ENCODE data around the gene ACVR1B. TPM values are rescaled to one million over a fixed set of nuclear protein-coding genes. Genes with fewer than 3 reads are reported as not detected.

ACVR1B gene
- total RNA-seq, 1 experiment from 2014 or later = 16.1 TPM

DNA sequence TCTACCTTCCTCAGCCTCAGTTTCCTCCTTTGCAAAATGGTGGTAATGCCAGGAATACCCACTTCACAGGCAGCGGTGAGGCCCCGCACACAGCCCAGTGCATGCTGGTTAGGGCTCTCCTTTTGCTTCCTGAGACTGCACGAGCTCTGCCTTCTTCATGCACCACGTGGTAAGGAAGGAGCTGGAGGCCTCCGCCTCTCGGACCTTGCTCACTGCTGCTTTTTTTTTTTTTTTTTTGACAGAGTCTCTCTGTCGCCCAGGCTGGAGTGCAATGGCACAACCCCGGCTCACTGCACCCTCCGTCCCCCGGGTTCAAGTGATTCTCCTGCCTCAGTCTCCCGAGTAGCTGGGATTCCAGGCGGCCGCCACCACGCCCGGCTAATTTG is 73.3 kb downstream of the ACVR1B start:
- BruUV-seq (replicated peaks) = no TSS peak
- no peaks in the 10 kb centered on the region for H3K36me3 Mint-ChIP-seq (ENCODE audit: insufficient read depth, unreplicated experiment)
- peaks cover 11% of the 10 kb centered on the region for H3K4me1 Mint-ChIP-seq (ENCODE audit: insufficient read depth, unreplicated experiment)
- TF ChIP-seq CTCF (IDR thresholded peaks at IDR 0.05; ENCODE audit: unreplicated experiment) = no peak
- CTCF ChIA-PET = interaction anchor here (0.5 to 17.1 kb wide), 36 partner anchors 8 to 1520 kb away, joined by 3 to 560 read pairs (median 6); partner anchors contain the start of genes ANKRD33, ATG101, NR4A1 and SMIM41
- H3K4me3 Mint-ChIP-seq (ENCODE audit: unreplicated experiment) = no peak overlapping the region
- DNase-seq (ENCODE audit: unreplicated experiment) = no peak
- H3K27ac Mint-ChIP-seq (ENCODE audit: low read depth, unreplicated experiment) = no peak overlapping the region
- POLR2A ChIA-PET = interaction anchor here (0.7 to 2.2 kb wide), 8 partner anchors 12 to 123 kb away, joined by 3 to 33 read pairs (median 4); partner anchors contain the start of gene ATG101
- no peaks in the 10 kb centered on the region for H3K9me3 Mint-ChIP-seq (ENCODE audit: unreplicated experiment)
- intact Hi-C loops (cut with micrococcal nuclease) = loop anchor here (1.0 to 2.0 kb wide), 6 partner anchors 32 to 130 kb away; partner anchors contain the start of gene ATG101
- H3K27me3 Mint-ChIP-seq (ENCODE audit: insufficient read depth, unreplicated experiment) = peaks cover 10% of the 10 kb centered on the region

DNA sequence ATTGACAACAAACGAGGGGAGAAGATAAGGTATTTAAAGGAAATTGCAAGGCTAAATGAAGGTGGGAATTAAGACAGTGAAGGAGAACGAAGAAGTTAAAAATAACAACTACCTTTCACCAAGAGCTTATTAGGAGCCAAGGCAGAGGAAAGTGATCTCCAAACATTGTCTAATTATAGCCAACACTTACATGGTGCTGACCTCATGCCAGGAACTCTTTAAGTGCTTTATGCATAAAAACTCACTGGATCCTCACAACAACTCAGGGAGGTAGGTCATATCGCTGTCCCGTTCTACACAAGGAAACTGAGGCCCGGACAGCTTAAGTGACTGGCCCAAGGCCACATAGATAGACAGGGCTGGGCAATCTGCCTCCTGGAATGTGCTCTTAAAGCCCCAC is 74.8 kb downstream of the ACVR1B start:
- Mint-ChIP-seq H3K9me3 (ENCODE audit: unreplicated experiment) (no peaks in the 10 kb centered on the region), H3K27me3 (ENCODE audit: insufficient read depth, unreplicated experiment) (no peaks in the 10 kb centered on the region), H3K36me3 (ENCODE audit: insufficient read depth, unreplicated experiment) (no peaks in the 10 kb centered on the region), H3K27ac (ENCODE audit: low read depth, unreplicated experiment) (no peak overlapping the region), H3K4me3 (ENCODE audit: unreplicated experiment) (no peak overlapping the region), H3K4me1 (ENCODE audit: insufficient read depth, unreplicated experiment) (peaks cover 11% of the 10 kb centered on the region)
- no peak for TF ChIP-seq CTCF (IDR thresholded peaks at IDR 0.05; ENCODE audit: unreplicated experiment)
- intact Hi-C loops (cut with micrococcal nuclease) = no loop called here
- ChIA-PET CTCF (interaction anchor here (0.6 to 17.1 kb wide), 39 partner anchors 9 to 960 kb away, joined by 3 to 560 read pairs (median 6); partner anchors contain the start of genes ANKRD33, ATG101, NR4A1 and SMIM41), POLR2A (interaction anchor here (0.9 to 2.2 kb wide), 3 partner anchors 26 to 45 kb away, joined by 3 to 33 read pairs (median 6); partner anchors contain the start of gene ATG101)
- DNase-seq (ENCODE audit: unreplicated experiment) = no peak
- no TSS peak for BruUV-seq (replicated peaks)

DNA sequence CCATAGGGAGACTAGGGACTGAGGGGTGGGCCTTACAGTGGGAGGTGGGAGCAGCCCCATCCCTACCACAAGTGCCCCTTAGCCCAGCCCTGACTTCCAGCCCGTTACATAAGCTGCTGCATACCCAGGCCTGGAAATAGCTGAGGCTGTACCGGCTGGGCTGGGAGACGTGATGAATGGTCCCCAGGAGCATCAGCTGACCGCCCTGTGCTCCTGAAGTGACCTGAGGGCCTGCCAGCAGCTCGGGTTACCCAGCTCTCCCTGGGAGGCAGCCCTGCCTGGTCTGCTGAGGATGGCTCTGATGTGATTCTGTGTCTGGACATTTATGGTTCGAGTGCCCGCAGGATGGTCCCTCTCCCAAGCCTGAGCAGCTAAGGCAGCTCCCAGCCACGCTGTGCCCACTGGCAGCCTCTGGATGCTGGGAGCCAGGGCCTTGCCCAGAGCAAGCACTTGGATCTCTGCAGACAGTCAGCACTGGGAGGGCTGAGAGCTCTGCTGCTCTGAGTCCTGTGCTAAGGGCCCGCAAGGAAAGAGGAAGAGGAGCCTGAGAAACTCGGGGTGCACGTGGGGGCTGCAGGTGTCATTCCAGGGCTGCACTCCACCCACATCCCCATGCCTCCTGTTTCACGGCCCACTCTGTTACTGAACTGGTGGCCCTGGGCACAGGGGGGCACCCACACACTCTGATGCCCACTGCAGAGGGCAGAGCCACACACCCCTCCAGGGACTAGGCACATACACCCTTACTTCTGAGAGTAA is 75.8 kb downstream of the ACVR1B start:
- Mint-ChIP-seq H3K9me3 (ENCODE audit: unreplicated experiment) (no peaks in the 10 kb centered on the region), H3K36me3 (ENCODE audit: insufficient read depth, unreplicated experiment) (no peaks in the 10 kb centered on the region), H3K27me3 (ENCODE audit: insufficient read depth, unreplicated experiment) (no peaks in the 10 kb centered on the region), H3K4me3 (ENCODE audit: unreplicated experiment) (no peak overlapping the region), H3K27ac (ENCODE audit: low read depth, unreplicated experiment) (no peak overlapping the region), H3K4me1 (ENCODE audit: insufficient read depth, unreplicated experiment) (peaks cover 14% of the 10 kb centered on the region)
- BruUV-seq (replicated peaks) = no TSS peak
- POLR2A ChIA-PET = interaction anchor here (0.6 to 2.2 kb wide), 2 partner anchors 44 to 71 kb away, joined by 3 to 33 read pairs; partner anchors contain the start of gene ATG101
- CTCF ChIA-PET = interaction anchor here (0.6 to 17.1 kb wide), 12 partner anchors 10 to 1074 kb away, joined by 3 to 560 read pairs (median 10); partner anchors contain the start of genes ATG101, NR4A1 and SMIM41
- DNase-seq (ENCODE audit: unreplicated experiment) = no peak
- intact Hi-C loops (cut with micrococcal nuclease) = no loop called here
- no peak for TF ChIP-seq CTCF (IDR thresholded peaks at IDR 0.05; ENCODE audit: unreplicated experiment)

GRCh38 chr12:52029685-52030084 is 78.2 kb downstream of the ACVR1B start:
- ChIA-PET POLR2A (interaction anchor here (0.6 to 1.2 kb wide), 2 partner anchors 21 to 42 kb away, joined by 3 to 5 read pairs; partner anchors contain the start of gene NR4A1), CTCF (interaction anchor here (0.5 to 17.1 kb wide), 5 partner anchors 15 to 977 kb away, joined by 3 to 560 read pairs (median 4); partner anchors contain the start of genes ATG101, EIF4B and SMIM41)
- peak; percentile 43 for DNase-seq (ENCODE audit: unreplicated experiment)
- Mint-ChIP-seq H3K4me1 (ENCODE audit: insufficient read depth, unreplicated experiment) (peaks cover 21% of the 10 kb centered on the region), H3K36me3 (ENCODE audit: insufficient read depth, unreplicated experiment) (no peaks in the 10 kb centered on the region), H3K27me3 (ENCODE audit: insufficient read depth, unreplicated experiment) (no peaks in the 10 kb centered on the region), H3K9me3 (ENCODE audit: unreplicated experiment) (no peaks in the 10 kb centered on the region), H3K4me3 (ENCODE audit: unreplicated experiment) (no peak overlapping the region), H3K27ac (ENCODE audit: low read depth, unreplicated experiment) (no peak overlapping the region)
- BruUV-seq (replicated peaks) = no TSS peak
- no peak for TF ChIP-seq CTCF (IDR thresholded peaks at IDR 0.05; ENCODE audit: unreplicated experiment)
- intact Hi-C loops (cut with micrococcal nuclease) = no loop called here

Measured in MCF 10A (cell line).